ENCODE results near the gene CHID1. TPM values are rescaled to one million over a fixed set of nuclear protein-coding genes. Genes with fewer than 3 reads are reported as not detected.

Gene CHID1
- total and polyA plus RNA-seq, 9 of the 15 experiments (the other 6 are each of a cell fraction or from before 2014, with no cell fraction given), result 15.1 to 108 (median 39.8) TPM

- POLR2A ChIA-PET, result interaction anchor here (0.6 kb wide), 1 partner anchor 686 kb away, joined by 3 read pairs; no protein-coding TSS in a partner anchor
- no peak overlapping the region for H3K4me2 ChIP-seq (ENCODE audit: insufficient read depth, low read length)
- no peaks in the 10 kb centered on the region for H3K9me3 ChIP-seq (replicated peaks; ENCODE audit: control insufficient read depth, insufficient read depth, low read depth, low read length)
- no TSS peak for BruUV-seq (replicated peaks)
- H4K20me1 ChIP-seq (replicated peaks; ENCODE audit: control insufficient read depth, insufficient read depth, low read length), result no peaks in the 10 kb centered on the region; the same call in 1 of the 2 replicates
- no peaks in the 10 kb centered on the region for H3K36me3 ChIP-seq (ENCODE audit: control insufficient read depth, insufficient read depth, low read length)
- in situ Hi-C loops (cut with MboI), result no loop called here
- intact Hi-C loops (cut with micrococcal nuclease), result loop anchor here (5.0 to 10.0 kb wide), 2 partner anchors 66 to 204 kb away; partner anchors contain the start of gene CHID1
- peaks cover 5% of the 10 kb centered on the region for H3K79me2 ChIP-seq (ENCODE audit: control insufficient read depth, insufficient read depth, low read length)
- CTCF ChIA-PET (ENCODE audit: low intra/inter-chr PET ratio), result interaction anchor here (1.1 kb wide), 1 partner anchor 202 kb away, joined by 4 read pairs; no protein-coding TSS in a partner anchor
- peaks cover 15 to 84% of the 10 kb centered on the region in 2 experiments for H3K4me1 ChIP-seq (replicated peaks in 1 of 2; ENCODE audit: control insufficient read depth in 2 of 2, insufficient read depth in 2 of 2, low read length in 2 of 2)
- FAIRE-seq (no peak), DNase-seq (ENCODE audit: extremely low read depth in 1 of 4, low spot score in 3 of 4) (peak; percentile 50 to 71 (median 63)), ATAC-seq (peak; percentile 56)
- no peaks in the 10 kb centered on the region for H3K27me3 ChIP-seq (ENCODE audit: control insufficient read depth in 2 of 2, insufficient read depth in 2 of 2, low read length in 2 of 2)
- H3K4me3 ChIP-seq, result no peak overlapping the region
- no peak overlapping the region for H3K27ac ChIP-seq (ENCODE audit: extremely low read depth, low read depth, low read length)
- WGBS (ENCODE audit: insufficient coverage, low coverage, missing lambda C conversion rate), result 53% methylated on average over 13 of the region's 14 CpGs
- no peak overlapping the region for H2AFZ ChIP-seq (ENCODE audit: low read depth, low read length)
- no peaks in the 10 kb centered on the region for H3K9me1 ChIP-seq (ENCODE audit: control insufficient read depth, insufficient read depth, low read length)
- no peak overlapping the region for H3K9ac ChIP-seq (ENCODE audit: insufficient read depth in 1 of 2, low read depth in 2 of 2, low read length in 2 of 2)
- TF ChIP-seq MAFF (IDR thresholded peaks at IDR 0.05; ENCODE audit: low read length), result no peak
- no peak for TF ChIP-seq ZFPM2 (CRISPR knock-in tag; IDR thresholded peaks at IDR 0.05)
- TF ChIP-seq TAF9B (IDR thresholded peaks at IDR 0.05; ENCODE audit: partially characterized antibody), result no peak
- TF ChIP-seq ATF7 (IDR thresholded peaks at IDR 0.05), result no peak
- no peak for TF ChIP-seq KDM1A (IDR thresholded peaks at IDR 0.05)
- TF ChIP-seq TFAP4 (CRISPR knock-in tag; IDR thresholded peaks at IDR 0.05; ENCODE audit: borderline replicate concordance), result peak; percentile 28; the same call in 1 of the 2 replicates
- no peak for TF ChIP-seq ZNF324 (CRISPR knock-in tag; IDR thresholded peaks at IDR 0.05)
- peak; percentile 39; the same call in 1 of the 2 replicates for TF ChIP-seq ZBTB7A (IDR thresholded peaks at IDR 0.05; ENCODE audit: borderline replicate concordance, control insufficient read depth, low read depth, low read length)
- no peak for TF ChIP-seq GTF2E2 (tag; IDR thresholded peaks at IDR 0.05)
- no peak for TF ChIP-seq CLOCK (CRISPR knock-in tag; IDR thresholded peaks at IDR 0.05; ENCODE audit: borderline replicate concordance)
- TF ChIP-seq PTTG1 (tag; IDR thresholded peaks at IDR 0.05; ENCODE audit: low read depth), result no peak
- TF ChIP-seq CTCF (IDR thresholded peaks at IDR 0.05 in 2 of 3, conservative IDR thresholded peaks at IDR 0.05 in 1 of 3; ENCODE audit: insufficient read depth in 2 of 3, low read depth in 1 of 3, low read length in 3 of 3), result peak; percentile 80 to 81 (median 80)
- TF ChIP-seq RUNX1 (IDR thresholded peaks at IDR 0.05; ENCODE audit: low read depth), result no peak
- TF ChIP-seq SMC3 (conservative IDR thresholded peaks at IDR 0.05; ENCODE audit: insufficient read depth, low read depth, low read length), result peak; percentile 50
- TF ChIP-seq XRCC5 (IDR thresholded peaks at IDR 0.05; ENCODE audit: low read depth, low read length), result 0 out of 2 replicates have a peak, but pooled peaks have one; percentile 35
- no peak for TF ChIP-seq SRSF3 (IDR thresholded peaks at IDR 0.05; ENCODE audit: insufficient read depth, low read length)
- TF ChIP-seq MCM5 (IDR thresholded peaks at IDR 0.05; ENCODE audit: low read depth), result no peak
- no peak for TF ChIP-seq ZNF79 (CRISPR knock-in tag; IDR thresholded peaks at IDR 0.05; ENCODE audit: low read depth)
Observed at GRCh38 chr11:848380-848931, 62.2 kb downstream of the CHID1 start.
